Epithelial cell of proximal tubule (primary cell): ENCODE measurements around the gene WFDC12. TPM values are rescaled to one million over a fixed set of nuclear protein-coding genes. Genes with fewer than 3 reads are reported as not detected.
A peak's percentile ranks its signal among the peaks of the same experiment; 100 is the strongest.

ENCODE experiments used
- DNase-seq: peaks from one replicate; pipeline ENCODE4 v3.0.0-alpha.2; 2011; ENCODE audit warnings: low read depth
- H3K4me3 ChIP-seq: 2 replicates; pipeline ENCODE4 v1.5.1; 2011; ENCODE audit warnings: low read depth, mild to moderate bottlenecking, low read length
- total RNA-seq: library from RNA; depleted of rRNA; stranded (reverse); fragments of >200 nt; gene quantifications from 2 replicates; pipeline ENCODE4 v1.2.3, GENCODE V29; 2015
- TF ChIP-seq, protein P1 (sequence below): conservative IDR thresholded peaks from 2 replicates; pipeline ENCODE4 v1.5.1; 2012; ENCODE audit warnings: low read depth, mild to moderate bottlenecking, low read length

Gene WFDC12
- total RNA-seq, 1 donor from 2014 or later: not detected

- TF ChIP-seq, protein P1, sequence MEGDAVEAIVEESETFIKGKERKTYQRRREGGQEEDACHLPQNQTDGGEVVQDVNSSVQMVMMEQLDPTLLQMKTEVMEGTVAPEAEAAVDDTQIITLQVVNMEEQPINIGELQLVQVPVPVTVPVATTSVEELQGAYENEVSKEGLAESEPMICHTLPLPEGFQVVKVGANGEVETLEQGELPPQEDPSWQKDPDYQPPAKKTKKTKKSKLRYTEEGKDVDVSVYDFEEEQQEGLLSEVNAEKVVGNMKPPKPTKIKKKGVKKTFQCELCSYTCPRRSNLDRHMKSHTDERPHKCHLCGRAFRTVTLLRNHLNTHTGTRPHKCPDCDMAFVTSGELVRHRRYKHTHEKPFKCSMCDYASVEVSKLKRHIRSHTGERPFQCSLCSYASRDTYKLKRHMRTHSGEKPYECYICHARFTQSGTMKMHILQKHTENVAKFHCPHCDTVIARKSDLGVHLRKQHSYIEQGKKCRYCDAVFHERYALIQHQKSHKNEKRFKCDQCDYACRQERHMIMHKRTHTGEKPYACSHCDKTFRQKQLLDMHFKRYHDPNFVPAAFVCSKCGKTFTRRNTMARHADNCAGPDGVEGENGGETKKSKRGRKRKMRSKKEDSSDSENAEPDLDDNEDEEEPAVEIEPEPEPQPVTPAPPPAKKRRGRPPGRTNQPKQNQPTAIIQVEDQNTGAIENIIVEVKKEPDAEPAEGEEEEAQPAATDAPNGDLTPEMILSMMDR: no peak
- peak within 1 kb of the TSS; percentile 46 for H3K4me3 ChIP-seq
- no peak for DNase-seq
Observed at GRCh38 chr20:45100563-45101245, 23.6 kb downstream of the WFDC12 start, which contains the start of gene KCNS1. KCNS1 (minus strand) TSS chr20:45101127; CDS start chr20:45099236, 1,891 bp downstream.

DNA sequence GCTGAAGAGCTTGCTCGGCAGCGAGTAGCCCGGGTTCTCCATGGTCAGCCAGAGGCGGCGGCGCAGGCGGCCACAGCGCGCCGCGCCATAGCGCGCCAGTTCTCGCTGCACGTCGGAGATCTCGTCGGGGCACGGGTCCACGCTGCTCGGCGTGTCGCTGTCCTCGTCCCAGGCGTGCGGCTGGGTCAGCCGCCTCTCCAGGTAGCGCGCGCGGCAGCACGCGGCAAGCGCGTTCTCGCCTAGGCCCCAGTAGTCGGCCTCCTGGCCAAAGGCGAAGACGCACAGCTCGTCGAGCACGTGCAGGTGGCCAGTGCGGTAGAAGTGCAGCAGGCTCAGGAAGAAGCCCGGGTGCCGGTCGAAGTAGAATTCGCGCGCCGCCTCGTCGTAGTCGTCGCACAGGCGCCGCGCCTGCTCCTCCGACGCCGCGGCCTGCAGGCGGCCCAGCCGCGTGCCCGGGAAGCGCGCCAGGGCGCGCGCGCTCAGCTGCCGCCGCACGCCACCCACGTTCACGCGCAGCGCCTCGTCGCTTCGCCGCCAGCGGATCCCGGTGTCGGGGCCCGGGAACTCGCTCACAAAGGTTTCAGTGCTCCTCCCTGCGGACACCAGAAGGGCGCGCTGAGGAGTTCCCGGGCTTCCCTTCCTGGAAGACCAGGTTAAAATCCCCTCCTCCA lies 26.0 kb downstream of the WFDC12 start:
- DNase-seq: no peak
- TF ChIP-seq, protein P1: peak; percentile 52
- peak overlapping the region; percentile 22 for H3K4me3 ChIP-seq

DNA sequence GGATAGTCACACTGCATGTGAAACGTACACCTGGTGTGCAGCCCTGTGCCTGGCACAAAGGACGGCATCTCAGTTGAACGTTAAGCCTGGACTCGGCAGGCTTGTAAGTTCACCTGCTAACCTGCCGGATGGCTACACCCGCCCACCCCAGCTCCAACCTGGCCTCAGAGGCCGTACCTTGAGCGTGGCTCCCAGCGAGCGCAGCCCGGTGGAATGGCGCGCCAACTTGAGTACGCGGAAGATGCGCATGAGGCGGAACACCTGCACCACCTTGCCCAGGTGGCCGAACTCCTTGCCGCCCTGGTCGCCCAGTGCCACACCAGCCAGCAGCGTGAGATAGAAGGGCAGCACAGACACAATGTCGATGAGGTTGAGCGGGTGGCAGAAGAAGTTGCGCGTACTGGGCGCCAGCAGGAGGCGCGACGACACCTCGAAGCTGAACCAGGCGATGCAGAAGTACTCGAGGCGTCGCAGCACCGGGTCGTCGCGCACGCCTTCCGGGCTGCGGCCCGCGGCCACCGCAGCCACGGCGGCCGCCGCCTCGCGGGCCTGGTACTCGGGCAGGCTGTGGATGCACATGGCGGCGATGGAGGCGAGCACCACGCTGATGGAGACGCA lies 26.7 kb downstream of the WFDC12 start:
- TF ChIP-seq, protein P1: peak; percentile 51
- H3K4me3 ChIP-seq: peak overlapping the region; percentile 22
- DNase-seq: no peak

DNA sequence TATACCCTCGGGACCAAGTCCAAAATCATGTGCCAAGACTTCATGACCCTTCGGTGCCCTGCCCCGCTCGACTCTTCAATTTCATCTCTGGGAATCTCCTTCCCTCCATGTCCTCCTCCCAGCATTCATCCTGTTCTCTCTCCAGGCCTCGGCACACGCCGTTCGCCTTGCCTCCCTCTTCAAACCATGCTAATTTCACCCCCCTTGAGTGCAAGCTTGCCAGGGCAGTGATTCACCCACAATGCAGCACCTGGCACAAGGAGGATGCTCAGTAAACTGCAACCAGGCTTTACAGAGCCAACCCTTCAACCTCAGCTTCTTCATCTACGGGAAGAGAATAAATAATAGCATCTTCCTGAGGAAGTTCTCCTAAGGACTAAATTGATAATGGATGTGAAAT lies 27.5 kb downstream of the WFDC12 start:
- TF ChIP-seq, protein P1: no peak
- H3K4me3 ChIP-seq: no peak overlapping the region
- no peak for DNase-seq

- TF ChIP-seq, protein P1: peak; percentile 81
- no peak for DNase-seq
- H3K4me3 ChIP-seq: no peak overlapping the region
Observed at GRCh38 chr20:45095805-45096238, 28.4 kb downstream of the WFDC12 start.

GRCh38 chr20:45094864-45095574 lies 29.2 kb downstream of the WFDC12 start:
- no peak overlapping the region for H3K4me3 ChIP-seq
- no peak for DNase-seq
- TF ChIP-seq, protein P1: no peak
